ENCODE results near the gene GRIA2. TPM values are rescaled to one million over a fixed set of nuclear protein-coding genes. Genes with fewer than 3 reads are reported as not detected.

Gene GRIA2
- total RNA-seq, 4 donors from 2014 or later, result 10.0 to 64.5 (median 36.6) TPM

DNA sequence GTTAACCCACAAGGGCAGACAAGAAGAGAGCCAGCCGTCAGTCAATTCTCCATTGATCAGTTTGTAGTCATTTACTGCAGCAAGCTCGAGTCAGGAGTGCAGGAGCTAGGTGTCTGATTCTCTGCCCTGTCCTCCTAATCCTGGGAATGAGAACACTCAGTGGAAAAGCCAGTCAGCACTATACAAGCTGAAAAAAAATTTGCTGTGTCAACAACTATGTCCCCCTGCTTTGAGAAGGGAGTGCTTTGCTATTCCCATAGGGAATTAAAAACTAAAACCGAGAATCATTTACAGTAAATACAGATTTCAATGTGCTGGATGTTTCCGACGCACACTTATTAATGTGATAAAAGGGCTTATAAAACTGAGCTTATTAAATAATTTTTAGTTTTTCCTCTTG, 84.2 kb downstream of the GRIA2 start:
- no peak for DNase-seq
- no peak for TF ChIP-seq POLR2A (IDR thresholded peaks at IDR 0.05)
- TF ChIP-seq, protein P1, sequence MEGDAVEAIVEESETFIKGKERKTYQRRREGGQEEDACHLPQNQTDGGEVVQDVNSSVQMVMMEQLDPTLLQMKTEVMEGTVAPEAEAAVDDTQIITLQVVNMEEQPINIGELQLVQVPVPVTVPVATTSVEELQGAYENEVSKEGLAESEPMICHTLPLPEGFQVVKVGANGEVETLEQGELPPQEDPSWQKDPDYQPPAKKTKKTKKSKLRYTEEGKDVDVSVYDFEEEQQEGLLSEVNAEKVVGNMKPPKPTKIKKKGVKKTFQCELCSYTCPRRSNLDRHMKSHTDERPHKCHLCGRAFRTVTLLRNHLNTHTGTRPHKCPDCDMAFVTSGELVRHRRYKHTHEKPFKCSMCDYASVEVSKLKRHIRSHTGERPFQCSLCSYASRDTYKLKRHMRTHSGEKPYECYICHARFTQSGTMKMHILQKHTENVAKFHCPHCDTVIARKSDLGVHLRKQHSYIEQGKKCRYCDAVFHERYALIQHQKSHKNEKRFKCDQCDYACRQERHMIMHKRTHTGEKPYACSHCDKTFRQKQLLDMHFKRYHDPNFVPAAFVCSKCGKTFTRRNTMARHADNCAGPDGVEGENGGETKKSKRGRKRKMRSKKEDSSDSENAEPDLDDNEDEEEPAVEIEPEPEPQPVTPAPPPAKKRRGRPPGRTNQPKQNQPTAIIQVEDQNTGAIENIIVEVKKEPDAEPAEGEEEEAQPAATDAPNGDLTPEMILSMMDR (IDR thresholded peaks at IDR 0.05), result no peak
- no peak overlapping the region for H3K4me3 ChIP-seq
- intact Hi-C loops (cut with DNase I; ENCODE audit: low total_unique reads), result no loop called here
- no peaks in the 10 kb centered on the region for H3K27me3 ChIP-seq
- H3K4me1 ChIP-seq, result no peaks in the 10 kb centered on the region
- no peaks in the 10 kb centered on the region for H3K36me3 ChIP-seq
- no peak overlapping the region for H3K27ac ChIP-seq
- no peaks in the 10 kb centered on the region for H3K9me3 ChIP-seq

DNA sequence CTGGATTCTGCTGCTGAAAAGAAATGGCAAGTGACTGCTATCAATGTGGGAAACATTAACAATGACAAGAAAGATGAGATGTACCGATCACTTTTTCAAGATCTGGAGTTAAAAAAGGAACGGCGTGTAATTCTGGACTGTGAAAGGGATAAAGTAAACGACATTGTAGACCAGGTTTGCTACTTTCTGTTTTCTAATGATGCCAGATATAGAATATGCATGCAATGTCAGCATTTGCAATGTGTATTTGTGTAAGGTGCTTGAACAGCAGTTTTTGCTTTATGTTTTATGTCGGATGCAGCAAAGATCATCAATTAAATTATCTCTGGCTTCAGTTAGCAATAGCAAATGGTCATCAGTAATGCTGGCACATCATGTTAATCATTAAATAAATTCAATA, 92.2 kb downstream of the GRIA2 start:
- no peak overlapping the region for H3K27ac ChIP-seq
- H3K27me3 ChIP-seq, result no peaks in the 10 kb centered on the region
- H3K9me3 ChIP-seq, result no peaks in the 10 kb centered on the region
- H3K4me3 ChIP-seq, result no peak overlapping the region
- intact Hi-C loops (cut with DNase I; ENCODE audit: low total_unique reads), result no loop called here
- no peak for DNase-seq
- TF ChIP-seq, protein P1 (IDR thresholded peaks at IDR 0.05), result no peak
- no peak for TF ChIP-seq POLR2A (IDR thresholded peaks at IDR 0.05)
- H3K36me3 ChIP-seq, result no peaks in the 10 kb centered on the region
- H3K4me1 ChIP-seq, result no peaks in the 10 kb centered on the region

DNA sequence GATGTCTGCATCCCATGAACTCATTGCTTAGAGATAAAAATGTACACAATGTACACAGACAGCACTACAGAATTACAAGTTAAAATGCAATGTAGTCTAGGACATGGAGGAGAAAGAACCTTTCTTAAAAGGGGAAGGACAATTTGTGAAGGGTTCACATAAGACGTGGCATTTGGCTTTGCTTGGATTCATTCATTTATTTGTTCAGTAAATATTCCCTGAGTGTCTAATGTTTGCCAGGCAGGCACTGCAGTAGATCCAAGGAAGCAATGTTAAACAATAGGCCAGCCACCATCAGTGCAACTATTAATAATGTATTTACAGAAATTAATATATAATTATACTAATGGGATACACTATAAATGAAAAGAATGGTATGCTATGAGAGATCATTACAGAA, 94.4 kb downstream of the GRIA2 start:
- intact Hi-C loops (cut with DNase I; ENCODE audit: low total_unique reads), result no loop called here

DNA sequence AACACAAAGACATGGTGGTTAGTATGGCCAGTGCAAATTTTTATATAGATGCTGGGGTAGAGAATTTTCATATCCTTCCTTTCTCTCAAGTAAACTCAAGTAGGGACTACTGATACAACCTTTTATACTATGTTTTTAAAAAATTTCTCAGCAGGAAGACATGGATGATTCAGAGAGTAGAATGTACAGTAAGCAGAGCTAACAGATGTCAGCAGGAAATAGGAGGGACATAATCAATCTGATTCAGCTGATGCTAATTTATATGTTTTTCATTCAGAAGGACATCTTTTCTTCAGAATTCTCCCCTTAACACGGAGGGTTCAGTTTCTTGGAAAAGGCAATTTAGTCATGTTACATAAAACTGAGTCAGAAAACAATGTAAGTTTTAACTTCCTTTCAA, 95.4 kb downstream of the GRIA2 start:
- no peaks in the 10 kb centered on the region for H3K9me3 ChIP-seq
- no peak overlapping the region for H3K27ac ChIP-seq
- no peaks in the 10 kb centered on the region for H3K36me3 ChIP-seq
- H3K4me1 ChIP-seq, result no peaks in the 10 kb centered on the region
- H3K27me3 ChIP-seq, result no peaks in the 10 kb centered on the region
- no peak overlapping the region for H3K4me3 ChIP-seq
- intact Hi-C loops (cut with DNase I; ENCODE audit: low total_unique reads), result no loop called here
- TF ChIP-seq POLR2A (IDR thresholded peaks at IDR 0.05), result no peak
- TF ChIP-seq, protein P1 (IDR thresholded peaks at IDR 0.05), result no peak
- DNase-seq, result no peak

More for the DNA sequence above, 94.4 kb downstream of the GRIA2 start:
- TF ChIP-seq, protein P1 (IDR thresholded peaks at IDR 0.05), result no peak
- TF ChIP-seq POLR2A (IDR thresholded peaks at IDR 0.05), result no peak
- H3K4me3 ChIP-seq, result no peak overlapping the region
- H3K36me3 ChIP-seq, result no peaks in the 10 kb centered on the region
- no peak for DNase-seq
- no peaks in the 10 kb centered on the region for H3K4me1 ChIP-seq
- H3K27me3 ChIP-seq, result no peaks in the 10 kb centered on the region
- H3K9me3 ChIP-seq, result no peaks in the 10 kb centered on the region
- H3K27ac ChIP-seq, result no peak overlapping the region

DNA sequence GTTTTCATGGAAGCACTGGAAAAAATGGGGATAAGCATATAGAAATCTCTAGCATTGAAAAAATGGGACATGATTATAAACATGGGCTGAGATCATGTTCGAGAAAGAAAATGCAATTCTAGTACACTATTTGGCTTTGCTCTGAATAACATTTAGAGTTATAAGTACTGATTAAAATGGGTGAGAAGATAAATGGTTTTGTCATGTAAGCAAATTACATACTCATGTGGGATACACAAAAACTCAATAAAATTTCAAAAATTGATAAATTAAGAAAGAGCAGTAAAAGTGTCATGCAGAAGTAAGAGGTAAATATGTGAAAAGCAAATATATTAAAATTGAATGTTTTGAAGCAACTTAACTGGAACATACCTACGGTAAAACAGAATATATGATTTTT, 99.6 kb downstream of the GRIA2 start:
- H3K27ac ChIP-seq, result no peak overlapping the region
- TF ChIP-seq POLR2A (IDR thresholded peaks at IDR 0.05), result no peak
- TF ChIP-seq, protein P1 (IDR thresholded peaks at IDR 0.05), result no peak
- H3K36me3 ChIP-seq, result no peaks in the 10 kb centered on the region
- no peaks in the 10 kb centered on the region for H3K27me3 ChIP-seq
- no peaks in the 10 kb centered on the region for H3K4me1 ChIP-seq
- intact Hi-C loops (cut with DNase I; ENCODE audit: low total_unique reads), result no loop called here
- no peak overlapping the region for H3K4me3 ChIP-seq
- no peak for DNase-seq
- H3K9me3 ChIP-seq, result no peaks in the 10 kb centered on the region
